GM18858 (cell line): ENCODE data around the gene SEC31A.
"Not testable (repeated sequence)": the region's sequence is repeated elsewhere in the genome, so short reads cannot be mapped to it uniquely, and the experiment has no call there.

Experiments used
- ATAC-seq: cut with Tn5 transposase; IDR thresholded peaks from one replicate; pipeline ENCODE4 v1.9.1; 2021; ENCODE audit not compliant: unreplicated experiment

The SEC31A gene

GRCh38 chr4:82893942-82894341 lies 3.0 kb upstream of the SEC31A start:
- ATAC-seq: no peak

GRCh38 chr4:82892467-82892802 lies 1.5 kb upstream of the SEC31A start:
- no peak for ATAC-seq

- ATAC-seq: no peak
Observed at GRCh38 chr4:82891707-82892466, 934 bp upstream of the SEC31A start.

GRCh38 chr4:82890528-82890900 lies 439 bp downstream of the SEC31A start:
- peak; percentile 28 for ATAC-seq

- no peak for ATAC-seq
Observed at GRCh38 chr4:82889287-82889686, 1.7 kb downstream of the SEC31A start.

- ATAC-seq: no peak
Observed at GRCh38 chr4:82886147-82886942, 4.6 kb downstream of the SEC31A start.

- ATAC-seq: no peak
Observed at GRCh38 chr4:82885410-82885809, 5.5 kb downstream of the SEC31A start.

- no peak for ATAC-seq
Observed at GRCh38 chr4:82868572-82868971, 22.4 kb downstream of the SEC31A start.

- ATAC-seq: no peak
Observed at GRCh38 chr4:82866706-82867385, 24.1 kb downstream of the SEC31A start.

- ATAC-seq: not testable (repeated sequence)
Observed at GRCh38 chr4:82866033-82866432, 24.9 kb downstream of the SEC31A start.

GRCh38 chr4:82865592-82865991 lies 25.4 kb downstream of the SEC31A start:
- no peak for ATAC-seq

- ATAC-seq: no peak
Observed at GRCh38 chr4:82864336-82864979, 26.5 kb downstream of the SEC31A start.

- ATAC-seq: no peak
Observed at GRCh38 chr4:82861529-82861928, 29.4 kb downstream of the SEC31A start.

- not testable (repeated sequence) for ATAC-seq
Observed at GRCh38 chr4:82860487-82860886, 30.5 kb downstream of the SEC31A start.

GRCh38 chr4:82852751-82853285 lies 38.1 kb downstream of the SEC31A start:
- no peak for ATAC-seq

- ATAC-seq: no peak
Observed at GRCh38 chr4:82851885-82852750, 38.8 kb downstream of the SEC31A start.

GRCh38 chr4:82851318-82851717 lies 39.6 kb downstream of the SEC31A start:
- ATAC-seq: no peak

GRCh38 chr4:82850684-82851083 lies 40.3 kb downstream of the SEC31A start:
- ATAC-seq: no peak

- no peak for ATAC-seq
Observed at GRCh38 chr4:82848706-82849105, 42.2 kb downstream of the SEC31A start.

- no peak for ATAC-seq
Observed at GRCh38 chr4:82842593-82842992, 48.4 kb downstream of the SEC31A start.
